GM20431 (cell line): Measurements from ENCODE around the gene USP3.

Source experiments
- in situ Hi-C: fragments of 300-500 bp; cut with MseI, MboI; formaldehyde crosslinking; loops from one replicate; pipeline ENCODE4 v1.15.0; 2020; ENCODE audit warnings: low sequenced_read_pairs; ENCODE audit not compliant: unreplicated experiment

The USP3 gene, protein sequence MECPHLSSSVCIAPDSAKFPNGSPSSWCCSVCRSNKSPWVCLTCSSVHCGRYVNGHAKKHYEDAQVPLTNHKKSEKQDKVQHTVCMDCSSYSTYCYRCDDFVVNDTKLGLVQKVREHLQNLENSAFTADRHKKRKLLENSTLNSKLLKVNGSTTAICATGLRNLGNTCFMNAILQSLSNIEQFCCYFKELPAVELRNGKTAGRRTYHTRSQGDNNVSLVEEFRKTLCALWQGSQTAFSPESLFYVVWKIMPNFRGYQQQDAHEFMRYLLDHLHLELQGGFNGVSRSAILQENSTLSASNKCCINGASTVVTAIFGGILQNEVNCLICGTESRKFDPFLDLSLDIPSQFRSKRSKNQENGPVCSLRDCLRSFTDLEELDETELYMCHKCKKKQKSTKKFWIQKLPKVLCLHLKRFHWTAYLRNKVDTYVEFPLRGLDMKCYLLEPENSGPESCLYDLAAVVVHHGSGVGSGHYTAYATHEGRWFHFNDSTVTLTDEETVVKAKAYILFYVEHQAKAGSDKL

DNA sequence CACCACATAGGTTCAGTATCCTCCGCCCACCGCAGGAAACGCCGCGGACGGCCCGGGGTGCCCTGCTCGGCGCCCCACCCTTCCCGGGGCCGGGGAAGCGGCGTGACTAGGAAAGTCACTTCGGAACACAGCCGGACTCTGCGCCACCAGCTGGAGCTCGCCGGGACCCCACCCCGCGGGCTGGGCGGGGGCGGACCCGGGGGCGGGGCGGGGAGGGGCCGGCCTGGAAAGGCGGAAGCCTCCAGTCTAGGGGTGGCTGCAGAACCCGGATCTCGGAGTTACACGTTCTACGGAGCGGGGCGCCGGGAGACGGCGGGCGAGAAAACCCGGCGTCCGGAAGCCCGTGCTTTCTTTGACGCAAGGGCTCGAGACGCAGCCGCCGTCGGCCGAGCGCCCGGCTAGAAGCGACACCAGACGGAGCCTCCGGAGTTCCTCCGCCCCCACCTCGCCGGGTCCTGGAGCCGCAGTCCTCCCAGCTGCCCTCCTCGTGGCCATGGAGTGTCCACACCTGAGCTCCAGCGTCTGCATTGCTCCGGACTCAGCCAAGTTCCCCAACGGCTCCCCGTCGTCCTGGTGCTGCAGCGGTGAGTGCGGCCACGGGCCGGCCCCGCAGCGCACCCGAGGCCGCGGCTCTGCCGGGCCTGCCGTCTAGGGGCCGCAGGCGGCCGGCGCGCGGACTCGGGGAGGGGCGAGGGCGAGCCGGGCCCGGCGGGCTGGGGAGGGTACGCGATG is at the start of gene USP3:
Gene USP3, plus strand, starts transcription at position 347 of the 732 bp plus-strand sequence. Its CDS starts 147 bp downstream, at position 494.
- in situ Hi-C loops: no loop called here

- in situ Hi-C loops: no loop called here
These were observed 48.1 kb upstream of the USP3 start for GRCh38 chr15:63456258-63456657.

- in situ Hi-C loops: no loop called here
These were observed 47.0 kb upstream of the USP3 start for GRCh38 chr15:63457379-63457778.

DNA sequence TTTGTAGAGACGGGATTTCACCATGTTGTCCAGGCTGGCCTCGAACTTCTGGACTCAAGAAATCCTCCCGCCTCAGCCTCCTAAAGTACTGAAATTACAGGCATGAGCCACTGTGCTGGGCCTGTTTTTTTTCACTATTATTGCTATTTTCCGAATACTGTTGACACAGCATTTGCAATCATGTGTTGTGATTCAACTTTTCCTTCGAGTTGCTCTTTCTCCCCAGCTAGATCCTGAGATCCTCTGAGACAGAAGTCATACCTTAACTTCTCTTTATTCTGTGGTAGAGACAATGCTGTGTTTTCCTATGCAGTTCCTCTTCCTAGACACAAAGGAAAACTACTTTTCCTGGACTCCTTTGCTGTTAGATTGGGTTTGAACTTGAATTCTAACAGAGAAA is 46.4 kb upstream of the USP3 start:
- in situ Hi-C loops: no loop called here

GRCh38 chr15:63458794-63459395 is 45.5 kb upstream of the USP3 start:
- in situ Hi-C loops: no loop called here

- in situ Hi-C loops: no loop called here
These were observed 43.9 kb upstream of the USP3 start for GRCh38 chr15:63460210-63461155.

DNA sequence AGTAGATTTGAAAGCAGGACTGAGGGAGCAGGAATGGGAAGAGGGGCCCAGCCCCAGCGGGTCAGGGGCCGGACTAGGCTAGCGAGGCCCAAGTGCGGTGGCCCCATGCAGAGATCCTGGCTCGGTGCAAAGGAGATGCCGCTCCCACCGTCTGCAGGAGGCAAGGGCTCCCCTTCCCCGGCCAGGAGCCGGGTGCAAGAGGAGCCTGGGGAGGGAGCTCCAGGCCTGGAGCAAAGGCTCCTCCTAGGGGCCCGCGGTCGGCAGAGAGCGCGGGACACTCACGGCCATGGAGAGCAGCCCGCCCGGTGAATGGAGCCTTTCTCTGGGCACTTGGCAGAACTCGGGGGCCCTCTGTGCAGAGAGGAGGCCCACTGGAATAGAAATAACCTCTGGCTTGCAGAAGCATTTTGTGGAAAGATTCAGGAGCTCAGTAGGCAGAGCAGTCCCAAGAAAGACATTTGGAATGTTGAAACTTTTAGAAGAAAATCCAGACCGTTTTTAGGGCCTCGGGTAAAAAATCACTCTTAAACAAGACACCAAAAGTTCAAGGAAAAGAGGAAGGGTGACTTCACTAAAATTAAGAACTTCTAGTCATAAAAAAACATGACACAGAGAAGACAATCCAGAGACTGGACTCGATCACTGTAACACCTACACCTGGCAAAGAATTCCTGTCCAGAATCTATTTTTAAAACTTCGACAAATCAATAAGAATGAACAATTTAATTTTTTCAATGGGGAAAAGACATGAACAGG is 43.0 kb upstream of the USP3 start:
- in situ Hi-C loops: no loop called here

DNA sequence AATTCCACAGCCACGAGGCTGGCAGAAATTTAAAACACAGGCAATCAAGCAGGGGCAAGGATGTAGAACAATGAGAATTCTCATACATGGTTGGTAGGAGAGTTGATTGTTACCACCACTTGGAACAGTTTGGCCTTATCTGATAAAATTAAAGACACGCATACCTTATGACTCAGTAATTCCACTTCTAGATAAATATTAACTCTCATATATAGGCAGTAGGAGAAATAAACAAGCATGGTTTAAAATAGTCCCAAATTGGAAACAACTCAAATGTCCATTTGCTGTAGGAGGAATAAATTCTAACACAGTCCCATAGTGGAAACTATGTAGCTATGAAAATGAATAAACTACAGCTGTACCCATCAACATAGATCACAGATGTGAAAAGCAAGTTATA is 42.3 kb upstream of the USP3 start:
- in situ Hi-C loops: no loop called here

- in situ Hi-C loops: no loop called here
These were observed 41.4 kb upstream of the USP3 start for GRCh38 chr15:63463036-63463435.

DNA sequence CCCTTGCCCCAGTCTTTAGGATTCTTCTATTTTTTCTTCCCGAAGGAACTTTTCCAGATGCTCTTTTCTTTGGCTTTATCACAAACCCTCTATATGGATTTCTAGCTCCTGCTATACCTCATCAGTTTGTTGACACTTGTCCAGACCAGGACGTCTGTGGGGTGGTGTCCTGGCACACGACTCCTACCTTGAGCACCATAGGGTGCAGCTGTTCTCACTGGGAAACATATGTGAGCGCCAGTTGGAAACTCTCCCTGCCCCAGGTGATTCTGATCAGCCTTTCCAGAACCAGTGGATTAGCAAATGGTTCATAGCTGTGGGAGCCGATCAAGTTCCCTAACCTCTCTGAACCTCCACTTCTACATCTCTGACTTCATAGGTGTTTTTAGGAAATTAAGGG is 40.6 kb upstream of the USP3 start:
- in situ Hi-C loops: no loop called here

DNA sequence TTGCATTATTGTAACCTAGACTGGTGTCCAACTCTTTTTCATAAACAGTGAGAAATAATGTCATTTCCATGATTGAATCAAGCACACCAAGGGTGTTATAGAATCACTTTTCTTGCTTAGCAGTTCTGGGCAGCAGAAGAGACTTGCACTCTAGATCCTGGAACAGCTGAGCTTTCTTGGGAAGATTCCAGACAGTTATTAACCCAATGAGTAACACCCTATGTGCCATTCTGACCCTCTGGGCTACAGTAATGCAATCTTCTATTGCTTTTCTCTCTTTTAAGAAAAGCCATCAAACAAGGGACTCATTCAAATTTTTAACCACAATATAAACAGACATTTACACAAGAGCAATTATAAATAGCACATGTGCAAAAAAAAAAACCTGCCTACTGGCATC is 39.3 kb upstream of the USP3 start:
- in situ Hi-C loops: no loop called here

- in situ Hi-C loops: no loop called here
These were observed 37.8 kb upstream of the USP3 start for GRCh38 chr15:63466378-63467192.

DNA sequence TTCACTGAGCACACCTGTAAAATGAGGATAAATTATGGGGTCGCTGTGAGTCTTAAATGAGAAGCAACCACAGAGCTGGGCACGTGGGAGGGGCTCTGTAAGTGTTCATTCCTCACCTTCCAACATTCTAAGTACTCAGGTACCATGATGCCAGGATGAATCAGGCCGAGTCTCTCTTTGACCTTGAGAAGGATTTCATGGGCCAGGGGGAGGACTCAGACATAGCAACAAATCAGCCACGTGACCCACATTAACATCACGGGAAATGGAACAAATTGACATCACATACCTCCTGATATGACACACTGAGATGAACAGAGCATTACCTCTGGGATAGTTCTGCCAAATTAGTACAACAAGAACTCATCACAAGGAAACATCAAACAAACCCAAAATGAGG is 35.2 kb upstream of the USP3 start:
- in situ Hi-C loops: no loop called here

GRCh38 chr15:63469984-63470383 is 34.4 kb upstream of the USP3 start:
- in situ Hi-C loops: no loop called here

DNA sequence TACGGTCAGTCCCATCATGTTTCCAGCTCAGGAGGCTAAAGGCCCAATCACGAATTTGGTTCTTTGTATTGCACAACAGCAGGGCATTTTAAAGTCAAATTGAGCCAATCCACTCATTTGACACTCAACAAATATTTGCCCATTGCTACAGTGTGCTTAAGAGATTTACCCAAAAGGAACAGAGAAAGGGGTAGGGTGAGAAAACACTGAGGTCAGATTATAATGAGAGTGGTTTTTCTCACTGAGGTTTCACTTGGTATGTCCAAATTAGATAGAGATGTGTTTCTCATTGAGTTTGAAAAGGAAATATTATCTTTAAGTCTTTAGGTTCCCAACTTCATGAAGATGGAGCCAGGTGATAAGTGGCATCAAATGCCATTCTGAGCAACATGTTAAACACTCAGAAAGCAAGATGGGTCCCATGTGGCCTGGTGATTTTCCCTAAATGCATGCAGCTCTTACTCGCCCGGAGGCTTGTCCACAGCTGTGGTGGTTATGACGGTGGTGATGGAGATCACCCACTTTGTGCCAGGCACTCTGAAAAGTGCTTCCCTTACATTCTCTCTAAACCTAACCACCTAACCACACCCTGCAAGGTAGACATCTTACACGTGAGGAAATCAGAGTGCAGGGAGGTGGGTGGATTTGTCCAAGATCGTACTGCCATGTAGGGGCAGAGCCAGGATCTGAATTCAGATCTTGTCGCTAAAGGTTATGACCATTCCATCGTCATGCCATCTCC is 31.2 kb upstream of the USP3 start:
- in situ Hi-C loops: no loop called here

- in situ Hi-C loops: no loop called here
These were observed 30.7 kb upstream of the USP3 start for GRCh38 chr15:63473749-63473998.

GRCh38 chr15:63473999-63474809 is 30.2 kb upstream of the USP3 start:
- in situ Hi-C loops: no loop called here
